Adrenal gland (tissue), 12 donors: ENCODE data around the gene COL19A1. TPM values are rescaled to one million over a fixed set of nuclear protein-coding genes. Genes with fewer than 3 reads are reported as not detected.

Experiments used
- DNase-seq, 7 donors: peaks; one replicate each; pipeline ENCODE4 v3.0.0-alpha.2; 2019 to 2020
- H3K27ac ChIP-seq, 5 donors: fragments of 200-600 bp; sonication (generic) in 4 of 5; 1 replicate in 3 of 5; 2 replicates in 2 of 5; pipeline versions ENCODE4 v1.5.1 to v1.8.0; 2016 to 2020; ENCODE audit warnings: mild to moderate bottlenecking in 1 of 5
- H3K27me3 ChIP-seq: fragments of 200-600 bp; 2 replicates; pipeline ENCODE4 v1.8.0; 2021
- H3K36me3 ChIP-seq, 2 donors: fragments of 200-600 bp; replicated peaks in 1 of 2; 1 replicate in 1 of 2; 2 replicates in 1 of 2; pipeline versions ENCODE4 v1.5.1 to v1.8.0; 2018 to 2022
- H3K4me1 ChIP-seq, 2 donors: fragments of 200-600 bp; replicated peaks in 1 of 2; 1 replicate in 1 of 2; 2 replicates in 1 of 2; pipeline versions ENCODE4 v1.5.1 to v1.8.0; 2018 to 2021
- H3K4me3 ChIP-seq, 4 donors: fragments of 200-600 bp; sonication (generic) in 3 of 4; one replicate each; pipeline ENCODE4 v1.5.1; 2016 to 2018
- H3K9me3 ChIP-seq, 3 donors: fragments of 200-600 bp; sonication (generic) in 1 of 3; replicated peaks in 1 of 3; 1 replicate in 2 of 3; 2 replicates in 1 of 3; pipeline versions ENCODE4 v1.5.1 to v1.8.0; 2016 to 2021
- POLR2A ChIP-seq, 2 donors: fragments of 450-650 bp; IDR thresholded peaks; one replicate each; pipeline ENCODE4 v1.6.1; 2017; ENCODE audit warnings: antibody characterized with exemption in 2 of 2, mild to moderate bottlenecking in 2 of 2, moderate library complexity in 1 of 2
- WGBS, 4 donors: extraction: QIAGEN DNeasy Blood & Tissue Kit in 2 of 4; methylation state at CpG; one replicate each; pipeline versions ENCODE4 v1.1.5 to v1.1.7; 2013 to 2017; 5-methylcytosine and 5-hydroxymethylcytosine counted together
- intact Hi-C, 2 donors: fragments of 100-400 bp; cut with DNase I; formaldehyde crosslinking; loops; one replicate each; pipeline versions ENCODE4 v1.14.1 to v1.15.0; 2022 to 2023
- polyA plus RNA-seq, 3 donors: library from polyadenylated mRNA; stranded (reverse); fragments of 200-250 nt in 2 of 3; fragments of 350-450 nt in 1 of 3; fragmentation: Illumina TruSeq in 1 of 3; extraction: RNeasy Lipid Tissue Mini Kit (QIAGEN cat#74804) in 1 of 3; gene quantifications; one replicate each; pipeline ENCODE4 v1.2.3, GENCODE V29; 2013 to 2014
- total RNA-seq, 9 donors: library from RNA; depleted of rRNA in 4 of 9; stranded (reverse); fragments of >200 nt in 4 of 9; fragments of 120-200 nt in 1 of 9; fragmentation: NEBNext Ultra II Directional in 1 of 9; extraction: Animal tissue kit (Norgen Biotek cat#: 25700) in 1 of 9; gene quantifications; one replicate each; pipeline versions ENCODE4 v1.1.0 to v1.2.4, GENCODE V29; 2013 to 2023
- TF ChIP-seq, protein P1 (sequence below), 6 experiments: fragments of 450-650 bp in 4 of 6; fragments of 200-600 bp in 2 of 6; sonication (generic) in 1 of 6; IDR thresholded peaks; 1 replicate in 5 of 6; 2 replicates in 1 of 6; pipeline versions ENCODE4 v1.5.1 to v1.8.0; 2016 to 2021; ENCODE audit warnings: antibody characterized with exemption in 6 of 6, mild to moderate bottlenecking in 2 of 6, moderate library complexity in 1 of 6
- donor health status: healthy with polysubstance abuse.
- donor health status: Bipolar disorder and iron deficiency.
- donor health status: DM: yes; HTN: yes; CAD: no.
- donor health status: DM: no; HTN: no; CAD: no.
- donor health status: DM: no; HTN: no; CAD: no.
- donor health status: DM: yes; HTN: yes; CAD: no.

The COL19A1 gene
- total and polyA plus RNA-seq, 12 donors: under 0.01 to 0.32 (median 0.11) TPM; not detected in 5

DNA sequence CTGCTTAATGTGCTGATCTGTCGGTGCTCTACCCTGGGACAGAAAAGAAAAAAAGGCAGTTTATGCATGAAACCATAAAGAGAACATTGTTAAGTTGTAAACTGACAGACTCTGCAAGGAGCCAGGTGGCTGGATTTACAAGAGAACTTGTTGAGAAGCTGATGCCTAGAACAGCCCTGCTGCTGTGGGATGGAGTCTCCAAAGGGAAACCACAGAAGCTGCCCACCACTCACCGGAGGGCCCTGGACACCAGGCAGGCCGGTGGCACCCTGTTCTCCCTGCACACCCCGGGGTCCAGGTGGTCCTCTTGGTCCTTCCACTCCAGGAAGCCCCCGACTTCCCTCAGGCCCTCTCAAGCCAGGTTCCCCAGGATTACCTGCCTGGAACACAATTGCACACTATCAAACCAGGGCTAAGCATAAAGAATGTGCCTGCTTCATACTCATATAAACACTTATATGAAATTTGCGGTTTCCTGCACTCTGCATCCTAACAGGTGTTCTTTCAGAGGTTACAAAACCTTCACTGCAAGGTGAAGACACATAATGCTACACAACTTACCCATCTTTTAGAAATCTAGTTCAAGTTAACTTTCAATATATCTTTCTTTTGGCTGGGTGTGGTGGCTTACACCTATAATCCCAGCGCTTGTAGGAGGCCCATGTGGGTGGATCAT is 368.3 kb downstream of the COL19A1 start:
- Histone ChIP-seq H3K9me3 (no peaks in the 10 kb centered on the region), H3K27ac (no peak overlapping the region), H3K4me1 (no peaks in the 10 kb centered on the region), H3K27me3 (peaks cover 3% of the 10 kb centered on the region), H3K4me3 (no peak overlapping the region), H3K36me3 (no peaks in the 10 kb centered on the region)
- intact Hi-C loops: no loop called here
- DNase-seq: no peak
- TF ChIP-seq, protein P1, sequence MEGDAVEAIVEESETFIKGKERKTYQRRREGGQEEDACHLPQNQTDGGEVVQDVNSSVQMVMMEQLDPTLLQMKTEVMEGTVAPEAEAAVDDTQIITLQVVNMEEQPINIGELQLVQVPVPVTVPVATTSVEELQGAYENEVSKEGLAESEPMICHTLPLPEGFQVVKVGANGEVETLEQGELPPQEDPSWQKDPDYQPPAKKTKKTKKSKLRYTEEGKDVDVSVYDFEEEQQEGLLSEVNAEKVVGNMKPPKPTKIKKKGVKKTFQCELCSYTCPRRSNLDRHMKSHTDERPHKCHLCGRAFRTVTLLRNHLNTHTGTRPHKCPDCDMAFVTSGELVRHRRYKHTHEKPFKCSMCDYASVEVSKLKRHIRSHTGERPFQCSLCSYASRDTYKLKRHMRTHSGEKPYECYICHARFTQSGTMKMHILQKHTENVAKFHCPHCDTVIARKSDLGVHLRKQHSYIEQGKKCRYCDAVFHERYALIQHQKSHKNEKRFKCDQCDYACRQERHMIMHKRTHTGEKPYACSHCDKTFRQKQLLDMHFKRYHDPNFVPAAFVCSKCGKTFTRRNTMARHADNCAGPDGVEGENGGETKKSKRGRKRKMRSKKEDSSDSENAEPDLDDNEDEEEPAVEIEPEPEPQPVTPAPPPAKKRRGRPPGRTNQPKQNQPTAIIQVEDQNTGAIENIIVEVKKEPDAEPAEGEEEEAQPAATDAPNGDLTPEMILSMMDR (IDR thresholded peaks at IDR 0.05): no peak
- TF ChIP-seq POLR2A (IDR thresholded peaks at IDR 0.05): no peak
- WGBS, 4 donors: 75 to 85% (median 80%) methylated on average over 5 to 7 of the region's 7 CpGs

DNA sequence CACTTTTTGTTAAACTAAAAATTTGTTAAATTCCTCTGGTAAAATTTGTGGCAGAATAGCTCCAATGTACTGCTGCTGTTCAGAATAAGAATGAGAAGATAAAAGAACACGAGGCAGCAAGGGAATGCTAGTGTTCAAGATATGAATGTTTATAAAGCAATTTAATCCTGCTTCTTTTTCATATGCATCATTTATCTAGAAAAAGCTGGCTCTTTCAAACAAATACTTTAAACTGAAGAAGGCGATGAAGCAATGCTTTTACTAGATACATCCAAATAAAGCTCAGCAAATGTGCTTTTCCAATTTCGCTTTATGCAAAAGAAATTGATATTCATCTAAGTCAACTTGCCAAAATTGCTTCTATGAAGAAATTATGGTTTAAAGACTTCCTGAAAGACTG is 370.0 kb downstream of the COL19A1 start:
- Histone ChIP-seq H3K4me3 (no peak overlapping the region), H3K27ac (no peak overlapping the region), H3K9me3 (no peaks in the 10 kb centered on the region), H3K4me1 (no peaks in the 10 kb centered on the region), H3K27me3 (peaks cover 3% of the 10 kb centered on the region), H3K36me3 (no peaks in the 10 kb centered on the region)
- no peak for DNase-seq
- WGBS, 4 donors: 64 to 69% (median 67%) methylated on average over 3 of the region's 3 CpGs
- intact Hi-C loops: no loop called here
- TF ChIP-seq, protein P1 (IDR thresholded peaks at IDR 0.05): no peak
- no peak for TF ChIP-seq POLR2A (IDR thresholded peaks at IDR 0.05)

DNA sequence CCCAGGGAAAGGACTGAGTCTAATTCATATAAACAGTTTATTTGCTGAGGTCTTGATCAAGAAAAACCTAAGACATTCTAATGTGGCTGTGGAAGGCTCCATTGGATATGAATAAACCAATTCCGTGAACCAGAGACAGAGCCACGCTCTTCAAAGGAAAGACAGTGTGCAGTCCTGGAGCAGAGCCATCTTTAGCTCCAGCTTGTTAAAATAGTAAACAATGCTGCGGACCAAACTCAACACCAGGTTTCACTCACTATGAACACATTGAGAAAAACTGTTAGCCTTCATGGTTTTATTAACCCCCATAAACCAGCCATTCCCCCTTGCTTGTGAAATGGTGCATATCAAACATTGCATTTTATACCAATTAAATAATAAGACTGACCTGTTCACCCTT is 374.7 kb downstream of the COL19A1 start:
- Histone ChIP-seq H3K27ac (no peak overlapping the region), H3K4me3 (no peak overlapping the region), H3K9me3 (no peaks in the 10 kb centered on the region), H3K4me1 (no peaks in the 10 kb centered on the region), H3K27me3 (peaks cover 3% of the 10 kb centered on the region), H3K36me3 (no peaks in the 10 kb centered on the region)
- intact Hi-C loops: no loop called here
- DNase-seq: no peak
- 62 to 71% (median 67%) methylated on average over 3 of the region's 3 CpGs for WGBS, 4 donors
- TF ChIP-seq POLR2A (IDR thresholded peaks at IDR 0.05): no peak
- TF ChIP-seq, protein P1 (IDR thresholded peaks at IDR 0.05): no peak

DNA sequence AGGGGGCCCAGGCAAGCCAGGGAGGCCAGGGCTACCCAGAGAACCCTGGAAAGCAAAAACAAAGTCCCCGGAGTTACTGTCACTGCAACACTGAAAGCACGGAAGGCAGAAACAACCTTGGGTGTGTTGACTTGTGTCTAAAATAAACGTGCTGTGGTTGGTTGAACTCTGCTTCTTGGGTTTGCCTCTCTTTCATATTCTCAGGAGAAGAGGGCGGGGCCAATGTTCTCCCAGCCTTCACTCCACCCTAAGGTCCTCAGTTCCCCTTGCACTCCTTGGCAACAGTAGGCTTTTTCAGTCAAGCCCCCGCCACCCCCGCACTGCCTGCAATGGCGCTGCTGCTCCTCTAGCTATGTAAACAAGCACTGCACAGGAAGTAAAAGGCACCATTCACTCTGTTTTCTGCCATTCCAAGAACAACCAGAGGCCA is 375.6 kb downstream of the COL19A1 start:
- H3K27me3 ChIP-seq: peaks cover 3% of the 10 kb centered on the region
- no peak overlapping the region for H3K4me3 ChIP-seq
- 51 to 62% (median 57%) methylated on average over 7 of the region's 7 CpGs for WGBS, 4 donors
- H3K36me3 ChIP-seq: no peaks in the 10 kb centered on the region
- H3K27ac ChIP-seq: no peak overlapping the region
- DNase-seq: no peak
- intact Hi-C loops: no loop called here
- no peaks in the 10 kb centered on the region for H3K9me3 ChIP-seq
- H3K4me1 ChIP-seq: no peaks in the 10 kb centered on the region
- no peak for TF ChIP-seq POLR2A (IDR thresholded peaks at IDR 0.05)
- TF ChIP-seq, protein P1 (IDR thresholded peaks at IDR 0.05): no peak
